NAMALWA (cell line): ENCODE data around the gene SLC15A1.

Source experiments
- DNase-seq: peaks from one replicate; pipeline ENCODE4 v3.0.0-alpha.2; 2015; ENCODE audit warnings: low spot score

Gene SLC15A1

DNA sequence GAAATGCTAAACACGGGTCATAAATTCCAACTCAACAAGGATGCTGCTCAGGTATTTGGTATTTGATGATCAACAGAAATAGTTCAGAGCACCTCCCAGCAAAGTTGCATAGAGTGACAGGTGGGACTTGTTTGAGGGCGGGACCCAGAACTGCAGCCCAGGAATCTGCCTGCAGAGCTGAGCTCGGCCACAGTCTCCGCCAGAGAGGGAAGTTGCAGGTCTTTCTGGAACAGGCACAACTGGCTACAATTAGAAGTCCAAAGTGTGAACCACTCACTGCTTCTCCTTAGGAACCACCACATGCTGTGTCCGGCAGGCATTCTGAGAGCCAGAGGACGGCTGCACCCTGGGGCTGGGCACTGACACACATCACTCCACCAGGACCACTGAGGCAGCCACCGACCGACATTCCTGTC, 1.1 kb downstream of the SLC15A1 start:
- DNase-seq: no peak

DNA sequence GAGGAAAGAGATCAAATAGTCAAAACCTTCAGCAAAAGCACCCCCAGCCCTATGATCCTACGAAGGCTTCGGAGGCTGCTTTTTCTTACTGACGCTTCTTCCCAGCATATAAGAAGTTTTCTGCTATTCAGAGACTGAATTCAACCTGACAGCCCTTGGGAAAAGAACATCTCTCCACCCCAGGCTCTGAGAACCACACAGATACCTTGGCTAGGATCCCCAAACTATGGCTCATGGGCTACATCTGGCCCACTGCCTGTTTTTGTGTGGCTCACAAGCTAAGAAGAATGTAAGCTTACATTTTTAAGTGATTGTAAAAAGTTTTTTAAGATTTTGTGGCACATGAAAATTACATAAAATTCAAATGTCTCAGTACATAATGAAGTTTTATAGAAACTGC, 3.0 kb downstream of the SLC15A1 start:
- DNase-seq: no peak

DNA sequence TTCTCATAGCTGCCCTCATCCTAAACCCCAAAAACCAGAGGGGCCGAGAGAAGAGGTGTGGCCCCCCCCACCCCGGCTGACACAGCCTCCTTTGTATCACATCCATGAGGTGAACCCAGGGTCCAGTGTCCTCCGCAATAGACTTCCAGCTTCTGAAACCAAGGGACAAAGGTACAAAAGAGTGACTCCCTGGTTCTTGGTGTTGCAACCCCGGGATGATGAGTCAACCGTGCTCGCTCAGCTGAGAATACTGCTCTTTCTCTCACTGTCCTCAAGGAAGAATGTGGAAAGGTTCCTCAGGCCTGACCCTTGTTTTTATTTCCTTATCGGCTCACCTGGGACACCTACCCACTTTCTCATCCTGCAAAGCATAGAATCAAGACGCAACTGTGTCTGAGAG, 5.5 kb downstream of the SLC15A1 start:
- DNase-seq: no peak

DNA sequence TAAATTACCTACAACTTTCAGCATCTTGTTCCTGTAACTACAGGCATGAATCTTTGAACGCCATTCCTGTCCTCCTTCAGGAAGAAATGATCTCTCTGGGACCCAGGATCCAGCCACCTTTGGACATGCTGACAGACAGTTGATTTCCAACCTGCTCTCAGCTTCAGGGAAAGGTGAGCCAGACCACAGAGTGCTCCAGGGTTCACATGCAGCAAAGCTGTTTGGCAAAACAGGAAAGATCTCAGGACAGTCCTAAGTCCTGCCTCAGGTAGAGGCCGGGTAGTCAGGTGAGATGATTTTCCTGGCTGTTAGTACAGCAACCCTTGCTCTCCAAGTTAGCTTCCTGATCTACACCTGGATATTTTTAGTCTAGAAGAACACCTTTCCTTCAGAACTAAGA, 9.1 kb downstream of the SLC15A1 start:
- DNase-seq: no peak

DNA sequence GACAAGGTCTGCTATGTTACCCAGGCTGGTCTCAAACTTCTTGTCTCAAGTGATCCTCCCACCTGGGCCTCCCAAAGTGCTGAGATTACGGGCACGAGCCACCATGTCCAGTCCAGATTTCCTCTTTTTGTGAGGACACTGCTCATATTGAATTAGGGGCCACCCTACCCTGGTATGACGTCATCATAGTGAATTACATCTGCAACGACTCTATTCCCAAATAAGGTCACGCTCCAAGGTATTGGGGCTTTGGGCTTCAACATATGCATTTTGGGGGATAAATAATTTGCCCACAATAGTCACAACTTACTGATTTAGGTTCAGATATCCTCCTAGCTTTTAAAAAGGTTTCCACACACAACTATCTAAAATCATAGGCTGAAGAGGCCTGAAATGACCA, 9.5 kb downstream of the SLC15A1 start:
- no peak for DNase-seq

DNA sequence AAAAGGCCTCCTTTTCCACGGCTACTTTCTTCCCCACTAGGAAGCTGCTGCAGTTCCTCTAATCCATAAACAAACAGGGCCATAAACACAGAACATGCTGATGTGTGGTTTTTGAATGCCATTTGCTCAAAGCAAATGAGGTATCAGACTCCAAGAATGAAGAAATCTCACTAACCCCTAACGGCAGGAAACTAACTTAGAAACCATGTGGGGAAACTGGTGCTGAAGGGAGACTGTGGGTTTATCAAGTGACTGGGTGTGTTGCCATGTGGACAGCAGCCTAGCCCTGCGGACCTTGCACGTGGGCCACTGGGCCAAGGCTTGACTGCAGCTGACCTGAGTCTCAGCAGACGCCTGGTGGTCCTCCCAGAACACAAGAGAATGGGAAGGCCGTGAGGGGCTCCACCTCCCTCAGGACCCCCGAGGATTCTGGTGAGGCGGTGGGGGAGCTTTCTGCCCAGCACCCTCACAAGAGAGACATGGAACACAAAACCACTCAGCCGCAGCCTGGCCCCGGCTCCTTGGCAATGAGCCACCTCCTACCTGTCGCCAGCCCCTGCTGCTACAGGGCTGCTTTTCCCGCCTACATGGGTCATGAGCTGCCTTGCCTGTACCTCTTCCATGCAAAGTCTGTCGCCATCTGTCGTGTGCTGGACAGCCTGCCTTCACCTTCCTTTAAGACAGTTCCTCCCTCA, 10.6 kb downstream of the SLC15A1 start:
- no peak for DNase-seq

DNA sequence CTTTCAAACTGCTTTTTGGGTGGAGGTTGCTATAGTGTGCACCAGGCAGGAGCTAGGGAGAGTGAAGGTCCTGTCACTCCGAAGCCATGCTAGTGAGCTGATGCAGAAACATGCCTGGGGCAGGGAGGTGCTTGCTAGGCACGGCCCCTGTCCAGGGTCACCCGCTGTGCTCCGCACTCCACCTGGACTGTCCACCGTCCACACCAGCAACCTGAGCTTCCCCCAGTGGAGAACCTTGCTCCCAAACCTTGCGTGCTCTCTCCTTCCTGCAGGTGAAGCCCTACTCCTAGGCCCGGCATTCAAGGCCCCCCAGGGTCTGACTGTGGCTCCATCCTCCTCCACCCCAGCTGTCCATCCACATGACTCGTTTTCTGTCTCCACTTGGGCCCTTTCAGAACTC, 12.3 kb downstream of the SLC15A1 start:
- DNase-seq: no peak

DNA sequence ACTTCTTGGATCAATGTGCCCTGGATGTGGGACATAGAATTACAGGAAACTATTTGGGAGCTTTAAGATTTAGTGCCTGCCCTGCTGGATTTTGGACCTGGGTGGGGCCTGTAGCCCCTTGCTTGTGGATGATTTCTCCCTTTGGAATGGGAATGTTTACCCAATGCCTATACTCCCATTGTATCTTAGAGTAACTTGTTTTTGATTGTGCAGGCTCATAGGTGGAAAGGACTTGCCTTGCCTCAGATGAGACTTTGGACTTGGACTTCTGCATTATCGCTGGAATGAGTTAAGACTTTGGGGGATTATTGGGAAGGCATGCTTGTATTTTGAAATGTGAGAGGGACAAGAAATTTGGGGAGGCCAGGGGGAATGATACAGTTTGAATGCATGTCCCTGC, 13.5 kb downstream of the SLC15A1 start:
- no peak for DNase-seq

DNA sequence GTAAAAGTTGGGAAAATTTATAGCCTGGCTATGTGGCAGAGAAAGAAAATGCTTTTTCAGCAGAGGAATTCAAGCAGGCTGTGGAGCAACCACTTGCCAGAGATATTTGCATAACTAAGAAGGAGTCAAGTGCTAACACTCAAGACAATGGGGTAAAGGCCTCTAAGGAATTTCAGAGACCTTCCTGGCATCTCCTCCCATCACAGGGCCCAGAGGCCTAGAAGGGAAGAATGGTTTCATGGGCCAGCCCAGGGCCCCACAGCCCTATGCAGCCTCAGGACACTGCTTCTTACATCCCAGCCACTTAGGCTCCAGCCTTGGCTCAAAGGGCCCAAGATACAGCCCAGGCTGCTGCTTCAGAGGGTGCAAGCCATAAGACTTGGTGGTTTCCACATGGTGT, 14.3 kb downstream of the SLC15A1 start:
- DNase-seq: no peak

DNA sequence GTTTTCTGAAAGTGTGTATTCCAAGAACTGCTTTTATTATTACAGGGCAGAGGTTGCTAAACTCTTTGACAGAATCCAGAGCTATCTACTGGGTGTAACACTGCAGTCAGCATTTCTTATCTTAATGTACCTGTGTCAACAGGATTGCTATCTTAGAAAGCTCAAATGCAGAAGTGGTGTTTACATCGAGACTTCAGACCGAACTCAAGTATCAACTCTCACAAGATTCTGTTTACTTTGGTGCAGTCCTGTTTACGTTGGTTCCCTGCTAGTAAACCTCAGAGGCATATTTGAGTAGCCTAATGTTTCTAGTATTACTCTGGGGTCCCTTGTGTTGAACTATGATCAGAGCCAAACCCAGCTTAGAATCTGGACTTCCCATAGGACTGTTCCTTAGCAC, 20.5 kb downstream of the SLC15A1 start:
- no peak for DNase-seq

DNA sequence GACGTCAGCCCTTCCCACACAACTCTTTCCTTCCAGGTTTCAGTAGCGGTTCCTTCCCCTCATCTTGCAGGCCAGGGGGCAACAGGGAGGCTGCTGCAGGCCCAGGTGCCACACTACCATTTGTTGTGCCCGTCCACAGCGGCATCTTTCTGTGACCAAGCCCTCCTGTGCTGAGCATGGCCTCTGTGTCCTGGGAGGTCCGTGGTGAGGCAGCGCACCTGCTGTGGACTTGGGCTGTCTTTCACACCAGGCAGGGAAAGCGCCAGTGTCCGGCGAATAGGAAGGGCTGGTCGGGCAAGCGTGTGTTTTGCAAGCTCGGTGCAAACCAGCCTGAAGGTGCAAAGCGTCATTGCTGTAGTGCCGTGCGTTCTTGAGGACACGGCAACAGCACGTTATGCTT, 21.4 kb downstream of the SLC15A1 start:
- no peak for DNase-seq

DNA sequence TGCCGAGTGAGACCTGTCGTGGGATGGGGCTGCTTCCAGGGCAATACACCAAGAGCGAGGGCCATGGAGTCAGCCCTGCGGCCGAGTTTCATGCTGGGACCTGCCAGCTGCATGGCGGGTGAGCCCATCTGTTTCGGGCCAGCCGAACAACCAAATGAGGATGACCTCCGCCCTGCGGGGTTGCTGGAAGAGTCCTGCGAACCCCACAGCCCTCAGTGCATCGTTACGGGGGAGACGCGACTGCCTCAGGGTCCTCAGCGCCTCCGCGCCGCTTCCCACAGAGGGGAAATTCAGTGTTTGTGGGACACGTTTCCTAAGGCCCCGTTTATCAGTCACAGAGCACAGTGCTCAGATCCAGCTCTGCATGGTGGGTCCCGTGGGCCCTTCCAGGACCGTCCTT, 22.0 kb downstream of the SLC15A1 start:
- no peak for DNase-seq

DNA sequence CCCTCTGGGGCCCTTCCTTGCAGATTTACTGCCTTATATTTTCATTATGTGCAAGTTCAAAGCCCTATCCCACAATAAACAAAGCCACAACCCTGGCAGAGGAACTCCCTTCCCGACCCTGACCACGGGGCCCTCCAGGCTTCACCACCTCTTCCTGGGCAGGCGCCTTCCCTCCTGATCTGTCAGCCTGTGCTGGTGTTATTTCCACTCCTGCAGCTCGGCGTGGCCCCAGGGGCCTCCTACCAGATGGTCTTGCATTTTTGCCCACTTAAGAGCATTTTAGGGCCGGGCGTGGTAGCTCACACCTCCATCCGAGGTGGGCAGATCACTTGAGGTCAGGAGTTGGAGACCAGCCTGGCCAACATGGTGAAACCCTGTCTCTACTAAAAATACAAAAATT, 22.8 kb downstream of the SLC15A1 start:
- no peak for DNase-seq

DNA sequence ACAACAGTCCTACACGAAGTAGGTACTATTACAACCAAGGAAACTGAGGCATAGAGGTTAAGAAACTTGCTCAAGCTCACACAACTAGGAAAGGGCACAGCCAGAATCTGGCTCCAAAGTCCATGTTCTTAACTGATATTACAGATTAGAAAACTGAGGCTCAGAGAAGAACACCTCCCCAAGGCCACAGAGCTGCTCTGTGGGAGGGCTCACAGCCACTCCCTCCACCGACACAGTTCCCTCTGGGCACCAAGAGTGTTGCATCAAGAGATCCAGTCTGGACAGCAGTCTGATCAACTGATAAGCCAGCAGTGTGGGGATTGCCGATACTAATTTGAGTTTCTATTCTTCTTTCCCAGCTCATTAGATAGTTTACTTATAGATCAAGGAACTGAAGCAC, 29.5 kb downstream of the SLC15A1 start:
- no peak for DNase-seq

DNA sequence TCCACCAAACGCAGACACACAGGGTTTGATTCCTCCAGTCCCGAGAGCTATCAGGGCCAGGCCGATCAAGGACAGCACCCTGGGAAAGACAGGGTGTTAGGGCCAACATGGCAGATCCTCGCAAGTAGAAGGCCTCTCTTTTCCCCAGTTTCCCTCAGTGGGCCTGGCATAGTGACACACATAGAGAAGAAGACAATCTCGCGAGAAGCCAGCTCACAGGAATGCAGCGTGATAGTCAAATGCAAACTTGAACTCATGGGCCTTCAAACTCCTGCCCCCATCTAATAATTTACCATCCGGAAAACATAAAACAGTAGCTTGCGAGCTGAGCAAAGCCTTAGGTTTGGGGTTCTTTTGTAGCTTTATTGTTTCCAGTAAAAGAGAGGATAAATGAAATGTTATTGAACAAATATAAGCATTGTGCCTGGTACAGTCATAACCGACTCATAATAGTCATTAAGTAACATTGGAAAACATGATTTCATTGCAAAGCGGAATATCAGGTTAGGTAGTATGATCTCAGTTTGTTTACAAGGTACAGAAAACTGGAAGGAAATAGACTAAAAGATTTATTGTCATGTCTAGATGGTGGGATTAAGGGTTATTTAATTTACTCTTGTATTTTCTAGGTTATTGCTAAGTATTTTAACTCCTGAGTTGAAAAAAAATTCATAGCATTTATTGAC, 30.5 kb downstream of the SLC15A1 start:
- no peak for DNase-seq

DNA sequence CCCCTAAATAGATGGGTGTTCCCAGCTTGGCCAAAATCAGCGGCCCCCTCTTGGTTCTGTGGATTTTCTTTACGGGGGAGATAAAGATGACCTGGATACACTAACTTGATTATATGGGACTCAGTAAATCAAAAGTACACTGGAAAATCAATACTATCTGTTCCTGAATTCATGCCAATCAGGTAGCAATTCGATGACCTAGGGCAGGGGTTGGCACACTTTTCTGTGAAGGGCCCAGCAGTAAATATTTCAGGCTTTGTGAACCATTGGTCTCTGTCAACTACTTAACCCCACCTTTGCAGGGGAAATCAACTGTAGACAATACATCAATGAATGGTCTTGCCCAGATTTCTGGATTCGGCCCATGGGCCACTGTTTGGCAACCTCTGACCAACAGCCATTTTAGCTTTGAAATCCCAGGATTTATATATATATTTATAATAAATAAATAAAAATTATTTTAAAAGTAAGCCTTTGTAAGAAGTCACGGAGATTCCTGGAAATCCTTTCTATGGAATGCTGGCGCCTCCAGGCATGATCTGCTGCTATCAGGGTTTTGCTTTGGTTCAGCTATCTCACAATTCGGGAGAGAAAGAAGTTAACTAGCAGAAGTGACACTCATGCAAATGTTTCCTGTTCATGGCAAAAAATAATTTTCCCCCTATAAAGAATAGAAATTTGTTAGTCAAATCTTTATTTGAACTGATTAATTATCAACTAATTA, 32.8 kb downstream of the SLC15A1 start:
- no peak for DNase-seq

DNA sequence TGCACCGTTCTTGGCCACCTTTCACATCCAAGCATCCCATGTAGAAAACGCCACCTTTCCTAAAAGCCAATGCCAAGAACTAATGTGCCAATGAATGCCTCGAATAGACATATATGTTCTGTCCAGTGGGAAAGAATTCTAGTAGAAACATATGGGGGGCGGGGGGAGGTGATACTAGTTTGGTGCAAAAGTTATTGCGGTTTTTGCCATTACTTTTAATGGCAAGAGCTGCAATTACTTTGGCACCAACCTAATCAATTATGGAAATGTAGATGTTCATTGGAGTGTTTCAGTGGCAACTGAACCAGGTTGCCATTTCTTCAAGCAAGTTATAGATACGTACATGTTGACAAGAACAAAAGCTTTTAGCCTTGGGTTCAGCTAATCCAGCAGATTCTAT, 34.6 kb downstream of the SLC15A1 start:
- DNase-seq: no peak

DNA sequence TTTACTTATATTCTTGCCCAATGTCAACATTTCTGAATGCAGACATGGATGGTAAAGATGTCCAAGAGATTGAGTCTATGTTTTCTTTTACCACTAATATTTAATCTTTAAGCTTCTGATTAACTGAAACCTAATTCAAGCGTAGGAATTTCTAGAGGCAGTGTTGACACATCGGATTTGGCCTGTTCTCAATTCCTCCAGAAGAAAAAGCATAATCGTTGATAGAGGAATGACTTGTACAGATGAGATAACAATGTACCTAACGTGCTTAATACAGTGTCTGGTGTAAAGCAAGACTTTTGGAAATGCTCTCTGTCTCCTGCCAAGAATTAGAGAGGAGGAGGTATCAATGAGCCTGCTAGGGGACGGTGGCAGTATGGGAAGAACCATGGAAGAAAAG, 35.2 kb downstream of the SLC15A1 start:
- no peak for DNase-seq

DNA sequence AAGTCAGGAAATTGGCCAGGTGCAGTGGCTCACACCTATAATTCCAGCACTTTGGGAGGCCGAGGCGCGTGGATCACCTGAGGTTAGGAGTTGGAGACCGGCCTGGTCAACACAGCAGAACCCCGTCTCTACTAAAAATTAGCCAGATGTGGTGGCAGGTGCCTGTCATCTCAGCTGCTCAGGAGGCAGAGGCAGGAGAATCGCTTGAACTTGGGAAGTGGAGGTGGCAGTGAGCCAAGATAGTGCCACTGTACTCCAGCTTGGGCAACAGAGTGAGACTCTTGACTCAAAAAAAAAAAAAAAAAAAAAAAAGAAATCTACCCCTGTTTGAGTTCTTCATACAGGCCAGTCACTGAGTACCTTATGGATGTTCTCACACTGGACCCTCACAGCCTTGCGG, 42.0 kb downstream of the SLC15A1 start:
- no peak for DNase-seq

DNA sequence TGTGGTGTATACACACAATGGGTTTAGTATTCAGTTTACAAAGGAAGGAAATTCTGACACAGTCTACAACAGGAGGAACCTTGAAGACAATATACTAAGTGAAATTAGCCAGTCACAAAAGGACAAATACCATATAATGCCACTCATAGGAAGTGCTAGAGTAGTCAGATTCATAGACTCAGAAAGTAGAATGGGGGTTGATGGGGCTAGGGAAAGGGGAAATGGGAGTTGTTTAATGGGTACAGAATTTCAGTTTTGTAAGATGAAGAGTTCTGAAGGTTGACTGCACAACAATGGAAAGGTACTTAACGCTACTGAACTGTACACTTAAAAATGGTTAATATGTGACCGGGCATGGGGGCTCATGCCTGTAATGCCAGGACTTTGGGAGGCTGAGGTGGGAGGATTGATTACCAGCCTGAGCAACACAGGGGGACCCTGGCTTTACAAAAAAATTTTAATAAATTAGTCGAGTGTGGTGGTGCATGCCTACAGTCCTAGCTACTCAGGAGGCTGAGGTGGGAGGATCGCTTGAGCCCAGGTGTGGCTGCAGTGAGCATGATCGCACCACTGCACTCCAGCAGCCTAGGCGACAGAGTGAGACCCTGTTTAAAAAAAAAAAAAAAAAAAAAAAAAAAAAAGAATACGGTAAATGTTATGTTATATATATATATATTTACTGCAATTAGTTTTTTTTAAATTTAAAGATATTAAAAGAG, 45.0 kb downstream of the SLC15A1 start:
- no peak for DNase-seq

DNA sequence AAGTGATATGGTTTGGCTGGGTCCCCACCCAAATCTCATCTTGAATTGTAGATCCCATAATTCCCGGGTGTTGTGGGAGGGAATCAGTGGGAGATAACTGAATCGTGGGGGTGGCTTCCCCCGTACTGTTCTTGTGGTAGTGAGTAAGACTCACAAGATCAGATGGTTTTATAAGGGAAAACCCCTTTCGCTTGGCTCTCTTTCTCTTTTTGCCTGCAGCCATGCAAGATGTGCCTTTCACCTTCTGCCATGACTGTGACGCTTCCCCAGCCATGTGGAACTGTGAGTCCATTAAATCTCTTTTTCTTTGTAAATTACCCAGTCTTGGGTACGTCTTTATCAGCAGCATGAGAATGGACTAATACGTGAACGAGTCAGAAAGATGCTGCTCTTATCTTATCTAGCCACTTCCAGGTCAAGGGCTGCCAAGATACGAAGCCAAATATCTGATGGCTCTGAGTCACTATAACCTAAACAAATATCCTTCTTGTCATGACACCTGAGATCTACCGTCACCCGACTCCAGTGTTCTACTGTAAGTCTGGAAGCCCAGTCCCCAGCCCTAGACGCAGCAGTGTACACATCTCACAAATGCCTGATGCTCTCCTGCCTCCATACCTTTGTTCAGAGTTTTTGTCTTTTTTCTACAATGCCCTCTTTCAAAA, 45.9 kb downstream of the SLC15A1 start:
- no peak for DNase-seq

DNA sequence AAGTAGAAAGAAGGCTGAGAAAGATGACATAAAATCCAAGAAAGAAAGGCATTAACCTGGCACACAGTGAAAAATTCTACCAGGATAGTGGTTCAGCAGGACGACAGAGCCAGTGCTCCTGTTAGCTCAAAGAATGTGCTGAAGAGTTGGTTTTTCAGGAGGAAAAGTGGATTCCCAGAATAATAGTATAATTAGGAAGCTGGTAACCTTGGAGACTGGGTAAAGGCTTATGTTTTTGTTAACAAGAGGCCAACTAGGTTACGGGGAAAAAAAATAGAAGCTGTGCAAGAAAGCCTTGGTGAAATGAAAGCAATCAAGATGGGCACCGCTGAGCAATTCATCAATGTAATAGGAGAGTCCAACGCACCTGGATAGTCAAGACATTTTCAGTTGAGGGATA, 54.7 kb downstream of the SLC15A1 start:
- no peak for DNase-seq
